Upper lobe of left lung (tissue), 4 donors: Measurements from ENCODE around the gene HOXD12.

ENCODE experiments used
- EP300 ChIP-seq, 4 donors: sonication (generic); formaldehyde crosslinking; IDR thresholded peaks; one replicate each; pipeline ENCODE4 v1.5.1; 2017; ENCODE audit warnings: antibody characterized with exemption in 4 of 4, control low read depth in 2 of 4
- POLR2A ChIP-seq, 4 donors: fragments of 450-650 bp; IDR thresholded peaks; one replicate each; pipeline ENCODE4 v1.5.1; 2016 to 2017; ENCODE audit warnings: antibody characterized with exemption in 4 of 4, mild to moderate bottlenecking in 2 of 4
- POLR2AphosphoS5 ChIP-seq, 2 donors: sonication (generic); formaldehyde crosslinking; IDR thresholded peaks; one replicate each; pipeline ENCODE4 v1.5.1; 2017; ENCODE audit warnings: antibody characterized with exemption in 2 of 2
- TF ChIP-seq, protein P1 (sequence below), 6 experiments: fragments of 450-650 bp in 4 of 6; fragments of 200-600 bp in 2 of 6; sonication (generic) in 2 of 6; IDR thresholded peaks; one replicate each; pipeline ENCODE4 v1.5.1; 2016 to 2019; ENCODE audit warnings: antibody characterized with exemption in 6 of 6

DNA sequence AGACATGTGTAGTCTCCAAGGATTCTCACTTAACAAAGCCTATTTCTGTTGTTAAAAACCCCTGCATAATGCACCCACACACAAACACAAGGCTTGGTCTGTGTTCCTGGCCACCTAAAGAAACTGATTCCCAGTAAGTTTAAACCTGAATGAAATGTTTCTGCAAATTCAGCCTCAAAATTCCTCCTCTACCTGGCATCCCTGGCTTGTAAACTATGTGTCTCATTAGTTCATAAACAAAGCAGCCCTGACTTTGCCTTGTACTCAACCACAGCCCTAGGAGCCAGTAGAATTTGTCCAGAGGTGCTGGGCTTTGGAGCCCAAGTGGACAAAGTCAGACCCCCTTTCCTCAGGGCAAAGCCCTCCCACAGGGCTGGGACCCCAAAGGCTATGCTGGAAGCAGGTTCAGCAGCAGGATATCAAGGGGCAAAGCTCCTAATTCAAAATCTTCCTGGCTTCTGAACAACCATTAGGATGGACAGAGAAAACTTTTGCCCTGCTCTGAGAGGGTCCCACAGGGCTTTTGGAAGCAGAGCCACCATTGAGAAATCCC is 9.7 kb upstream of the HOXD12 start:
- TF ChIP-seq POLR2A (IDR thresholded peaks at IDR 0.05) (no peak), EP300 (IDR thresholded peaks at IDR 0.05) (no peak), POLR2AphosphoS5 (IDR thresholded peaks at IDR 0.05) (no peak)
- TF ChIP-seq, protein P1, sequence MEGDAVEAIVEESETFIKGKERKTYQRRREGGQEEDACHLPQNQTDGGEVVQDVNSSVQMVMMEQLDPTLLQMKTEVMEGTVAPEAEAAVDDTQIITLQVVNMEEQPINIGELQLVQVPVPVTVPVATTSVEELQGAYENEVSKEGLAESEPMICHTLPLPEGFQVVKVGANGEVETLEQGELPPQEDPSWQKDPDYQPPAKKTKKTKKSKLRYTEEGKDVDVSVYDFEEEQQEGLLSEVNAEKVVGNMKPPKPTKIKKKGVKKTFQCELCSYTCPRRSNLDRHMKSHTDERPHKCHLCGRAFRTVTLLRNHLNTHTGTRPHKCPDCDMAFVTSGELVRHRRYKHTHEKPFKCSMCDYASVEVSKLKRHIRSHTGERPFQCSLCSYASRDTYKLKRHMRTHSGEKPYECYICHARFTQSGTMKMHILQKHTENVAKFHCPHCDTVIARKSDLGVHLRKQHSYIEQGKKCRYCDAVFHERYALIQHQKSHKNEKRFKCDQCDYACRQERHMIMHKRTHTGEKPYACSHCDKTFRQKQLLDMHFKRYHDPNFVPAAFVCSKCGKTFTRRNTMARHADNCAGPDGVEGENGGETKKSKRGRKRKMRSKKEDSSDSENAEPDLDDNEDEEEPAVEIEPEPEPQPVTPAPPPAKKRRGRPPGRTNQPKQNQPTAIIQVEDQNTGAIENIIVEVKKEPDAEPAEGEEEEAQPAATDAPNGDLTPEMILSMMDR (IDR thresholded peaks at IDR 0.05) = no peak
